Kidney (tissue), 14 donors: ENCODE results near the gene UTY. TPM values are rescaled to one million over a fixed set of nuclear protein-coding genes. Genes with fewer than 3 reads are reported as not detected.

Experiments
- DNase-seq, 5 donors: peaks; one replicate each; pipeline ENCODE4 v3.0.0-alpha.2; 2013 to 2020
- FAIRE-seq: peaks from 2 replicates; lab custom pipeline; 2012; peaks lifted over from hg19 to GRCh38; lab: Jason Lieb, UNC
- H3K27ac ChIP-seq, 2 donors: one replicate each; pipeline ENCODE4 v1.7.0; 2013; ENCODE audit warnings: low read depth in 2 of 2, low read length in 2 of 2, inconsistent platforms in 1 of 2
- H3K27me3 ChIP-seq: one replicate; pipeline ENCODE4 v1.7.1; 2013; ENCODE audit warnings: low read length, inconsistent platforms; ENCODE audit not compliant: control insufficient read depth, insufficient read depth
- H3K36me3 ChIP-seq, 3 donors: one replicate each; pipeline versions ENCODE4 v1.7.0 to v1.7.1; 2013; ENCODE audit warnings: low read length in 3 of 3, control low read depth in 1 of 3, inconsistent platforms in 1 of 3; ENCODE audit not compliant: insufficient read depth in 3 of 3, control insufficient read depth in 2 of 3
- H3K4me1 ChIP-seq, 3 donors: one replicate each; pipeline versions ENCODE4 v1.7.0 to v1.7.1; 2013; ENCODE audit warnings: low read length in 3 of 3, inconsistent platforms in 1 of 3, low read depth in 1 of 3; ENCODE audit not compliant: control insufficient read depth in 2 of 3, insufficient read depth in 2 of 3
- H3K4me3 ChIP-seq, 3 donors: one replicate each; pipeline versions ENCODE4 v1.7.0 to v1.8.1; 2013; ENCODE audit warnings: low read length in 3 of 3, control low read depth in 1 of 3, inconsistent platforms in 1 of 3
- H3K9ac ChIP-seq, 3 donors: one replicate each; pipeline versions ENCODE4 v1.7.0 to v1.7.1; 2013; ENCODE audit warnings: low read length in 3 of 3, control low read depth in 1 of 3, inconsistent platforms in 1 of 3
- H3K9me3 ChIP-seq, 3 donors: one replicate each; pipeline versions ENCODE4 v1.7.0 to v1.7.1; 2013; ENCODE audit warnings: low read length in 3 of 3, control low read depth in 1 of 3, inconsistent platforms in 1 of 3; ENCODE audit not compliant: control insufficient read depth in 2 of 3, insufficient read depth in 1 of 3
- intact Hi-C: fragments of 100-400 bp; cut with DNase I; formaldehyde crosslinking; loops from one replicate; pipeline ENCODE4 v1.11.1; 2022
- polyA plus RNA-seq: library from polyadenylated mRNA; stranded (reverse); fragments of 350-450 nt; fragmentation: Illumina TruSeq; extraction: RNeasy Lipid Tissue Mini Kit (QIAGEN cat#74804); gene quantifications from one replicate; pipeline ENCODE4 v1.2.3, GENCODE V29; 2014; ENCODE audit warnings: low read depth, low replicate concordance; ENCODE audit not compliant: insufficient read depth
- total RNA-seq: library from RNA; stranded (reverse); fragmentation: NEBNext Ultra II Directional; extraction: Animal tissue kit (Norgen Biotek cat#: 25700); gene quantifications from one replicate; pipeline ENCODE4 v1.2.1, GENCODE V29; 2021
- TF ChIP-seq, protein P1 (sequence below): IDR thresholded peaks from 3 replicates; pipeline ENCODE4 v1.5.1; 2012; ENCODE audit warnings: mild to moderate bottlenecking, moderate library complexity, borderline replicate concordance; ENCODE audit not compliant: insufficient read depth; ENCODE audit errors: extremely low read depth
- donor health status: control.
- donor health status: control.
- donor health status: control.
- donor health status: control.
- donor health status: control.
- donor health status: DM: yes; HTN: yes; CAD: no.
- donor health status: Normal renal cell carcinoma (clear cell type).

Gene UTY
- total and polyA plus RNA-seq, 2 donors from 2014 or later: 3.4 TPM; not detected in 1

DNA sequence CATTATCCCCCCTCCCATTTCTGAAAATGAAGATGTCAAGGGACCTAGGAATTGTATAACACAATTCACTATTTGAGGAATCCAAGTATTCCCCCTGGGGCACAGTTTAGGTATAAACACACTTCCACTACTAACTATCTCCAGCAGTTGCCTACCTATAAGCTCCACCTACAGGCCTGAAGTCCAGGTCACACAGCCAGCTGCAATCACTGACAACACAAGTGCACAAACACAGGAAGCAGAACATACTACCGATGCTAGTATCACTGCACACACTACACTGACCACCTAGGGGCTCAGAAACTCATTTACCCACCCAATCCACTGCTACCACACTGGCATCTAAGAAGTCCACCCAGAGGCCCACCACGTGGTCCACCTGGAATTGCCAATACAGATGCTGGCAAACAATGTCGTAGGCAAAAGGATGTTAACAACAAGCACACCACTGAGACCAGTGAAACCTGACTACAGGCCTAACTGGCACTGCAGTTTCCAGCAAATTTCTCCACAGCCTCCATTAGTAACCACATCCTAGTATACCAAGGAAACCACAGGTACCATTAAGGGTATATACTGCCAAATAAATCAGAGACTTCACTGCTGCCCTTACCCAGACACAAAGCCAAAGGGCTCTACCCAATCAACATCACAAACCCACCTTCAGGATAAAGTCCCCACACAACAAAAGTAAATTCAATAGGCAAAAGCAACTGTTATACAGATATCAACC lies 47.4 kb downstream of the UTY start:
- Histone ChIP-seq H3K4me3 (no peak overlapping the region), H3K9me3 (no peaks in the 10 kb centered on the region), H3K4me1 (peaks cover 0 to 7% (median 0%) of the 10 kb centered on the region in 3 donors), H3K27me3 (no peaks in the 10 kb centered on the region), H3K9ac (no peak overlapping the region), H3K36me3 (peaks cover 0 to 4% (median 0%) of the 10 kb centered on the region in 3 donors), H3K27ac (no peak overlapping the region)
- intact Hi-C loops: no loop called here
- TF ChIP-seq, protein P1, sequence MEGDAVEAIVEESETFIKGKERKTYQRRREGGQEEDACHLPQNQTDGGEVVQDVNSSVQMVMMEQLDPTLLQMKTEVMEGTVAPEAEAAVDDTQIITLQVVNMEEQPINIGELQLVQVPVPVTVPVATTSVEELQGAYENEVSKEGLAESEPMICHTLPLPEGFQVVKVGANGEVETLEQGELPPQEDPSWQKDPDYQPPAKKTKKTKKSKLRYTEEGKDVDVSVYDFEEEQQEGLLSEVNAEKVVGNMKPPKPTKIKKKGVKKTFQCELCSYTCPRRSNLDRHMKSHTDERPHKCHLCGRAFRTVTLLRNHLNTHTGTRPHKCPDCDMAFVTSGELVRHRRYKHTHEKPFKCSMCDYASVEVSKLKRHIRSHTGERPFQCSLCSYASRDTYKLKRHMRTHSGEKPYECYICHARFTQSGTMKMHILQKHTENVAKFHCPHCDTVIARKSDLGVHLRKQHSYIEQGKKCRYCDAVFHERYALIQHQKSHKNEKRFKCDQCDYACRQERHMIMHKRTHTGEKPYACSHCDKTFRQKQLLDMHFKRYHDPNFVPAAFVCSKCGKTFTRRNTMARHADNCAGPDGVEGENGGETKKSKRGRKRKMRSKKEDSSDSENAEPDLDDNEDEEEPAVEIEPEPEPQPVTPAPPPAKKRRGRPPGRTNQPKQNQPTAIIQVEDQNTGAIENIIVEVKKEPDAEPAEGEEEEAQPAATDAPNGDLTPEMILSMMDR: no peak
- DNase-seq (no peak), FAIRE-seq (no peak)

DNA sequence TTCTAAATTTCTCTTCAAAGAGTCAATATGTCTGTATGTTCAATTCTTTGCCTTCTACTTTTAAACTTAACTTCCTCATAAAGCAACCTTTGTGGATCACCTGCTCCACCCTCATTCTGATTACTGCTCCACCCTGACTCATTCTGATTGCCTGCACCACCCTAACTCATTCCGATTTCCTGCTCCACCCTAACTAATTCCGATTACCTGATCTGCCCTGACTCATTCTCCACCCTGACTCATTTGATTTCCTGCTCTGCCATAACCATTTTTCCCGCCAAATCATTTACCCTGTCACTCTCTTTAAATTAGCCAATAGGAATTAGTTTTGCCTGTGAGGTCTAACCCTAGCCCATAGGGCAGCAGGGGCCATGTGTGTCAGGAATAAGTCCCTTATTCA lies 50.3 kb downstream of the UTY start:
- H3K27ac ChIP-seq: no peak overlapping the region
- intact Hi-C loops: no loop called here
- H3K4me1 ChIP-seq: peaks cover 0 to 2% (median 0%) of the 10 kb centered on the region in 3 donors
- peaks cover 0 to 3% (median 0%) of the 10 kb centered on the region in 3 donors for H3K9me3 ChIP-seq
- TF ChIP-seq, protein P1: no peak
- no peaks in the 10 kb centered on the region for H3K27me3 ChIP-seq
- H3K9ac ChIP-seq: no peak overlapping the region
- FAIRE-seq: no peak
- no peak for DNase-seq
- H3K36me3 ChIP-seq: peaks cover 0 to 4% (median 0%) of the 10 kb centered on the region in 3 donors
- no peak overlapping the region for H3K4me3 ChIP-seq

DNA sequence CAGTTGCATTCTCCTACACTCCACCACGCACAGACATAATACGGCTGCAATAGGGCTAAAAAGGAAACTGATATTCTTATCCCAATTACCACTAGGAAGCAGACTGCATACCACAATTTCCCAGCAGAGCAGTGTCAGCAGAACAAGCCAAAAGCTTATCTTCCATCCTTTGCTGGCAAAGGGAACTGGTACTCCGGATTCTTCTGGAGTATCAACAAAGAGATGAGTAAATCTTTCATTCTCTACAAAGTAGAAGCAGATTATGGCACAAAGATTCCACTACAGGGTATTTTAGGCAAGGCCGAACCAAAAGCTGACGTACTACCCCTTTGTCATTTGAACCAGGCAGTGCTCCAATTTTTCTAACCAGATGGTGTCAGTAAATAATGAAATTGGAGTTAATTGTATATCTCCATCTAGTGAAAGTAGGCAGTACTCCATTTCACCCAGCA lies 56.5 kb downstream of the UTY start:
- DNase-seq (no peak), FAIRE-seq (no peak)
- Histone ChIP-seq H3K27ac (no peak overlapping the region), H3K9me3 (peaks cover 0 to 3% (median 0%) of the 10 kb centered on the region in 3 donors), H3K36me3 (no peaks in the 10 kb centered on the region), H3K9ac (no peak overlapping the region), H3K4me3 (no peak overlapping the region), H3K27me3 (no peaks in the 10 kb centered on the region), H3K4me1 (no peaks in the 10 kb centered on the region)
- intact Hi-C loops: no loop called here
- TF ChIP-seq, protein P1: no peak
